ENCODE measurements around the gene GALNT2. TPM values are rescaled to one million over a fixed set of nuclear protein-coding genes. Genes with fewer than 3 reads are reported as not detected.

GALNT2 gene
- total RNA-seq, 1 experiment from 2014 or later, result 141 TPM

GRCh38 chr1:230079199-230080024 lies 12.4 kb downstream of the GALNT2 start:
- DNase-seq, result no peak
- intact Hi-C loops (cut with micrococcal nuclease; ENCODE audit: unreplicated experiment), result no loop called here
- H3K9me3 Mint-ChIP-seq (ENCODE audit: low read depth, unreplicated experiment), result no peaks in the 10 kb centered on the region
- CTCF ChIA-PET, result no interaction called here
- no peak for TF ChIP-seq CTCF (IDR thresholded peaks at IDR 0.05; ENCODE audit: unreplicated experiment)
- H3K27ac Mint-ChIP-seq (ENCODE audit: unreplicated experiment), result no peak overlapping the region
- H3K36me3 Mint-ChIP-seq (ENCODE audit: insufficient read depth, unreplicated experiment), result peaks cover 15% of the 10 kb centered on the region
- no peaks in the 10 kb centered on the region for H3K27me3 Mint-ChIP-seq (ENCODE audit: unreplicated experiment)
- H3K4me1 Mint-ChIP-seq (ENCODE audit: low read depth, unreplicated experiment), result peaks cover 36% of the 10 kb centered on the region
- no TSS peak for BruUV-seq (replicated peaks)
- H3K4me3 Mint-ChIP-seq (ENCODE audit: low read depth, unreplicated experiment), result no peak overlapping the region

GRCh38 chr1:230080822-230081221 lies 13.8 kb downstream of the GALNT2 start:
- no peak for DNase-seq
- Mint-ChIP-seq H3K27ac (ENCODE audit: unreplicated experiment) (no peak overlapping the region), H3K4me1 (ENCODE audit: low read depth, unreplicated experiment) (peaks cover 50% of the 10 kb centered on the region), H3K9me3 (ENCODE audit: low read depth, unreplicated experiment) (no peaks in the 10 kb centered on the region), H3K27me3 (ENCODE audit: unreplicated experiment) (no peaks in the 10 kb centered on the region), H3K4me3 (ENCODE audit: low read depth, unreplicated experiment) (no peak overlapping the region), H3K36me3 (ENCODE audit: insufficient read depth, unreplicated experiment) (peaks cover 19% of the 10 kb centered on the region)
- CTCF ChIA-PET, result no interaction called here
- intact Hi-C loops (cut with micrococcal nuclease; ENCODE audit: unreplicated experiment), result no loop called here
- no peak for TF ChIP-seq CTCF (IDR thresholded peaks at IDR 0.05; ENCODE audit: unreplicated experiment)
- no TSS peak for BruUV-seq (replicated peaks)

DNA sequence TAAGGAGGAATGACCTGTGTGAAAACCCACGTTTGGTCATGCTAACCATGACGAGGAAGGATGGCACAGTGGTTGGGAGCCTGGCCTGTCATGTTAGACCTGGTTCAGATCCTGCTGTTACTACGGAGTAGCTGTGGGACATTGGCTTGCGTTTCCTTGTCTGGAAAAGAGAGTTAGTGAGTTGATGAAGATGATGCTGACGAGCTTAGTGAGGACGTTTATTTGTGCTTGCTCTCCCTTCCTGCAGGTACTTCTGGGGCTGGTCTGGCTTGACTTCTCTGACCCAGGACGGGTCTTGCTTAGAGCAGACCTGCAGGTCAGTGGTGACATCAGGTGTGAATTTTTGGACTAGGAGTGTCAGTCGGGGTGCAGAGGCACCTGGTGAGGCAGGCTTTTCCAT lies 14.7 kb downstream of the GALNT2 start:
- no peak for TF ChIP-seq CTCF (IDR thresholded peaks at IDR 0.05; ENCODE audit: unreplicated experiment)
- no peak overlapping the region for H3K27ac Mint-ChIP-seq (ENCODE audit: unreplicated experiment)
- intact Hi-C loops (cut with micrococcal nuclease; ENCODE audit: unreplicated experiment), result no loop called here
- peaks cover 19% of the 10 kb centered on the region for H3K36me3 Mint-ChIP-seq (ENCODE audit: insufficient read depth, unreplicated experiment)
- CTCF ChIA-PET, result no interaction called here
- peaks cover 53% of the 10 kb centered on the region for H3K4me1 Mint-ChIP-seq (ENCODE audit: low read depth, unreplicated experiment)
- no peaks in the 10 kb centered on the region for H3K9me3 Mint-ChIP-seq (ENCODE audit: low read depth, unreplicated experiment)
- no peak overlapping the region for H3K4me3 Mint-ChIP-seq (ENCODE audit: low read depth, unreplicated experiment)
- no TSS peak for BruUV-seq (replicated peaks)
- no peak for DNase-seq
- H3K27me3 Mint-ChIP-seq (ENCODE audit: unreplicated experiment), result no peaks in the 10 kb centered on the region

- H3K9me3 Mint-ChIP-seq (ENCODE audit: low read depth, unreplicated experiment), result no peaks in the 10 kb centered on the region
Measured at GRCh38 chr1:230082211-230082610, 15.2 kb downstream of the GALNT2 start.

More at GRCh38 chr1:230082211-230082610, 15.2 kb downstream of the GALNT2 start:
- CTCF ChIA-PET, result interaction anchor here (0.7 kb wide), 1 partner anchor 18 kb away, joined by 3 read pairs; no protein-coding TSS in a partner anchor
- no TSS peak for BruUV-seq (replicated peaks)
- Mint-ChIP-seq H3K27me3 (ENCODE audit: unreplicated experiment) (no peaks in the 10 kb centered on the region), H3K27ac (ENCODE audit: unreplicated experiment) (peak overlapping the region; percentile 11), H3K4me1 (ENCODE audit: low read depth, unreplicated experiment) (peaks cover 53% of the 10 kb centered on the region), H3K36me3 (ENCODE audit: insufficient read depth, unreplicated experiment) (peaks cover 19% of the 10 kb centered on the region), H3K4me3 (ENCODE audit: low read depth, unreplicated experiment) (no peak overlapping the region)
- intact Hi-C loops (cut with micrococcal nuclease; ENCODE audit: unreplicated experiment), result no loop called here
- TF ChIP-seq CTCF (IDR thresholded peaks at IDR 0.05; ENCODE audit: unreplicated experiment), result no peak
- DNase-seq, result no peak

All from Calu3 (cell line).